HG02763 (cell line): ENCODE measurements around the gene ZFPM1.
"Not testable (repeated sequence)": the region's sequence is repeated elsewhere in the genome, so short reads cannot be mapped to it uniquely, and the experiment has no call there.

Experiments used
- ATAC-seq: cut with Tn5 transposase; IDR thresholded peaks from one replicate; pipeline ENCODE4 v1.9.1; 2021; ENCODE audit warnings: mild to moderate bottlenecking, moderate library complexity; ENCODE audit not compliant: unreplicated experiment

ZFPM1 gene

DNA sequence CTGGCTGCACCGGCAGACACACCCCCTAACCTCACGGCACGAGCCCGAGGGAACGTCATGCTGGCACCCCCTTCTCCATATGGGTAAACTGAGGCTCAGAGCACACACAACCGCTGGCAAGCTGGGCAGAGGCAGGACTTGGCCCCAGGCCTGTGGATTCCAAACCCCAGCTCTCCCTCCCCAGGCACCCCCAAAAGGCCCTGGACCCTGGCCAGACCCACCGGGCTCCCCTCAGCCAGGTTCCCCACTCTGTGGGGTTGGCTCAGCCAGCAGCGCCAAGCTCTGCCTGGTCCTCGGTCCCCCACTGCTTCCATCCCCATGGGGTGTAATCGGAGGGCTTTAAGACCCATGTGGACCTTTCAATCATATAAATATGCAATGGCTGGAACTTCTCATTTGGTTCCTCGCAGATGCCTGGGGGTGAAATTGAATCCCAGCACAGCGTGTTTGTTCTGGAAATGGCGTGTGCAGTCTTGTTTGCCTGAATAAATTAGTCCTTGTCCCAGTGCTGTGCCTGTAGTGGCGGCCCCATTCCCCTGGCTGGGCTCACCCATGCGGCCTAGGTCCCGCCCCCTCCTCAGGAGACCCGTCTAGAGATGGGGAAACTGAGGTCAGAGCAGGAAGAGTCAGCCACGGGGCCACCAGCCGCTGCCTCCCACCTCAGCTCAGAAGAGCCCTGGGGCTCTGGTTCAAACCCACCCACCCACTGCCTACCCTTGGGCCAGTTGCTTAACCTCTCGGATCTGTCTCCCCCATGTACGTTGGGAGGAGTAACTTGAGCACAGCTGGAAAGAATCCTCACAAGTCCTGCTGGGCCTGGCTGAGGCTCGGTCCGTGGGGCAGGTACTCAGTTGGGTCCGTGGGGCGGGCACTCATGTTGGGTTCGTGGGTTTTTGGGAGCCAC, 57.3 kb downstream of the ZFPM1 start:
- no peak for ATAC-seq

DNA sequence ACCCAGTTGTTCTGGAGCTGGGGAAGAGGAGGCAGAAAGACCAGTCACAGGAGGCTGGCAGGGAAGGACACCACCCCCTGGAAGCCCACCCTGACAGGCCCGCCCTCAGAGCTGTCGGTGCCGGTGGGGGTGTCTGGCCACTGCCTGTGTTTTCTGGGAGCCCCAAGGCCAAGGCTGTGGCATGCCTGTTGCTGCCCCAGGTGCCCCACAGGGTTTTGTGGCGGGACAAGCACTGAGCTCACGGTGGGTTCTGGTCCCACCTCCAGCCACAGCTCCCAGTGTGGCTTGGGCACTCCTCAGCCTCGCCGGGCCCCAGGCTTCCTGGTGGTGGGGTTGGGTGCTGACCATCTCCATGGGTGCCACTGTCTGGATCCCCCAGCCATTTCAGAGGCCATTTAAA, 58.0 kb downstream of the ZFPM1 start:
- ATAC-seq, result no peak

DNA sequence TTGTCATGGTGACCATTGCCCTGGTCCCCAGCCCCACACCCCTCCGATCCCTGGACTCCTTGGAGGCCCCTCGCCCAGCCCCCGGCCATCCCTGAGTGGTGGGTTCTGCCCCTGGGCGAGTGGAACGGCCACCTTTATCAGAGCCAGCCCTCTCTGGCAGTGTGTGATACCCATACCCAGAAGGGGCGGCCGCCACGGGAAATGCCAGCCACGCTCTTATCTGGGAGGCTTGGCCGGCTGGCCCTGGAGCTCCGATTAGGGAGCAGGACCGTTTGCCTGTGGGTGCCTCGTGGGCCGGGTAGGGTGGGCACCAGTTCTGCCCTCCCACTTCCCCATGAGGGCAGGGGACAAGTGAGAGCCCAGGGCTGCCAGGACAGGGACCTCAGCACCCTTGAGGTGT, 58.8 kb downstream of the ZFPM1 start:
- ATAC-seq, result no peak

DNA sequence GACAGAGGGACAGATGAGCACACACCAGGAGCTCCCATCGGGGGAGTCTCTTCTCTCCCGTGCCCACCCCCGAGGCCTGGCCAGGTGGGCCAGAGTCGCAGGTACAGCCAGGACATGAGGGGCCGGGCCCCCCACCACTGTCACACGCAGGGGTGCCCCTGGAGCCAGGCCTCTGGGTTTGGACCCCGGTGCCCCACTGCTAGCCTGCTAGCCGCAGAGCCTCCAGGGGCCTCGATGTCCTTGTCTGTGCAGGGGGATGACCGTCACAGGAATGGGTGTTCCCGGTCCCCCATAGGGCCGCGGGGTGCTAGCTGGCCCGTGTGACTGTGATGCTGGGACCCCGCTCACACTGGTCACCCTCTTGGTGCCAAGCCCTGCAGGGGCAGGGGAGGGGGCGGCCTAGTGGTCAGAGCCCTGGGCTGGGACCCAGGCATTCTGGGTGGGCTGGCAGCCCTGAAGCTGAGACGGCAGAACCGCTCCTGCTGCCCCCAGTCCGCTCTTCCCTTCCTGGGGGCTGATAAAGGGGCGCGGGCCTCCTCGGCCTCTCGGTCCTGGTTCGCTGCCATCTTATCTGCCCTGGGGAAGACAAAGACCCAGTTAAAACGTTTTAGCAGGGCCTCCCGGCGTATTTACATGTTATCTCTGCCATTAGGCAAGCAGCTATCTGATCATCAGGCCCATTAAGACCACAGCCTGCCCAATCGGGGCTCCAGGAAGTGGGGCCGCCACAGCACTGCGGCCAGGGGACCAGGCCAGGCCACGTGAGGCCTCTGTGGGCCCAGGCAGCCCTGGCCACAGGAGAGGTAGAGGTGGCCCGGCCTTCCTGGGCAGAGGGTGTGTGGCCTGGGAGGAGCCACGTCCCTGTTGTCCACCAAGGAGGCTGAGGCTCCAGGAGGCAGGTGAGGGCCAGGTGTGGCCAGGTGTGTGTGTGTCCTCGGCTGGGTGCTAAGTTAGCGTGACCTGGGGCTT, 59.9 kb downstream of the ZFPM1 start:
- ATAC-seq, result no peak

DNA sequence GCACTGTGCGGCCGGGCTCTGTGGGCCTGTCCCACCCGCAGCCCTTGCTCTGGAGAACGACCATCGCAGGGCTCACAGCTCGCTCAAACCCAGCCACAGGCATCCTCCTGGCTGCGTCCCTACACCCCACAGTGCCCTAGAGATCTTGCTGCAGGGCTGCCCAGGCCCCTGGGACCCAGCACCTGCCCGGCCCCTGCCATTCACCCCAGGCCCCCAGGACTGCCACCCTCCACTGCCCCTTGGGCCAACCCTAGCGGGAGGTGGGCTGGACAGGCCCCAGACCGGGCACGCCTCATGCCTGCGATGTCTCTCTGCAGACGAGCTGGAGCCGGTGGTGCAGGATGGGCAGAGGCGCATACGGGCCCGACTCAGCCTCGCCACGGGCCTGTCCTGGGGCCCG, 61.0 kb downstream of the ZFPM1 start:
- no peak for ATAC-seq

DNA sequence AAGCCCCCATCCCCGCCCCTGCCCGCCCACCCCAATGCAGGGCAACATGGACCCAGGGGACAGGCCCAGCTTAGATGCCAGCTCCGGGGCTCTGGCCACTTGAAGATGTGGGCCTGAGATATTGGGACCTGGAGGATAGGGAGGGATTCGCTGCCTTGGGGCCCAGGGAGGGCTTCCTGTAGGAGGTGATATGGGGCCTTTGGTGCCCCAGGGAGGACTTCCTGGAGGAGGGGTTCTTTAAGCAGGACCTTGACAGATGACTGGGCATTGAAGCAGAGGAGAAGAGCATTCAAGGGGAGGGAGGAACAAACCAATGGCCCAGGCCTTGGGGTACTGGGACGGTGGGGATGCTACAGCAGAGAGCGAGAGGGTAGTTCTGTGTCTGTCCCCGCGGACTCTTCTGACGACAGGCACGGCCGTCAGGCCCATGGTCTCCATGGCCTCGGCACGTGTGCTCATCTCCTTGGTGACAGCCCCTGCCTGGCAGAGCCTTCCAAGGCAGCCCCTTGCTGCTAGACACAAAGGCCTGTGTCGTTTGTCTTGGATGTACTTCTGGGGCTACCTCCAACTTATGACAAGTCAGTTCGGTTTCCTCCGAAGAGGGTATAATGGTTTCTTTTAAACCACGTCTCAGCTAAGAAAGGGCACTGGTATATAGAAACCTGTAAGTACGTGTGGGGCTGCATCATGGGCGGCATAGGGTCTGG, 61.6 kb downstream of the ZFPM1 start:
- no peak for ATAC-seq

DNA sequence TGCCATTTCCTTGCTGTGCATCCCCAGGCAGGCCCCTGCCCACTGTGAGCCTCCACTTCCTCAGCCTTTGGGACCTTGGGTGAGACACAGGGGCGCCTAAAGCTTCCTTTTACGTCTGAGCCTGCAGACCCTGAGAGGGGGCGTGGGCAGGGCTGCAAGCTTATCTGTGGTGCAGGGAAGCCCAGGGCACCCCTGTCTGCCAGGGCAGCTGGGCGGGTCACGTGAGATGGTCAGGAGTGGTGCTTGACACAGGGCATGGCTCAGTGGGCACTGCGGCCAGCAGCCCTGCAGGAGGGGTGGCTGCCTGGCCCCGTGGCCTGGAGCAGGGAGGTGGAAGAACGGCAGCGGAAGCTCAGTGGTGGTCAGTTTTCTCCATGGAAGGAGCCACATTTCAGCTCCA, 62.3 kb downstream of the ZFPM1 start:
- ATAC-seq, result no peak

DNA sequence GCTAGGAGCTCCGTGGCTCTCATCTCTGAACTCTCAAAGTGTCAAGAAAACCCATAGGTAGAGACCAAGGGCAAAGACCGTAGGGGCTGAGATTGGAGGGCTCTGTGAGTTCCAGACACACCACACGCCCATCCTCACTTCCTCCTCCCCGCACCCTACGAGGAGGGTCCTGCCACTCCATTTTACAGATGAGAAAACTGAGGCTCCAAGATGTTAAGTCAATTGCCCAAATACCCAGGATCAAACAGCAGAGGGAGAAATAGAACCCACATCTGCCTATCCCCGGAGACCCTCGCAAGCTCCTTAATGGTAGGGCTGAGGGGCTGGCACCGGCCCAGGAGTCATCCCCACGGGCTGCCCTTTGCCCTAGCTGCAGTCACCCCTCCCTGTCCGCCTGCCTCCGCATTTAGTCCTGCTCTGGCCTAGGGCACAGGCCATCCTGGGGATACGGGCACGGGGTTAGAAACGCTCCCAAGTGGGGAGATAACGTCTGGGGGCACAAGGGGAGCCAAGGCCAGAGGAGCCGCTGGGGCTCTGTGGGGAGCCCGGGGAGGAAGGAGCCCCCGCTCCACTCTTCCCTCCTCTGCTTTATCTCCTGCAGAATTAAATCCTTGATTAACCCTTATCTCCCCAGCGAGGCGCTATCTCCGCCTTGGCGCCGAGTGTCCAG, 63.0 kb downstream of the ZFPM1 start:
- ATAC-seq, result no peak

DNA sequence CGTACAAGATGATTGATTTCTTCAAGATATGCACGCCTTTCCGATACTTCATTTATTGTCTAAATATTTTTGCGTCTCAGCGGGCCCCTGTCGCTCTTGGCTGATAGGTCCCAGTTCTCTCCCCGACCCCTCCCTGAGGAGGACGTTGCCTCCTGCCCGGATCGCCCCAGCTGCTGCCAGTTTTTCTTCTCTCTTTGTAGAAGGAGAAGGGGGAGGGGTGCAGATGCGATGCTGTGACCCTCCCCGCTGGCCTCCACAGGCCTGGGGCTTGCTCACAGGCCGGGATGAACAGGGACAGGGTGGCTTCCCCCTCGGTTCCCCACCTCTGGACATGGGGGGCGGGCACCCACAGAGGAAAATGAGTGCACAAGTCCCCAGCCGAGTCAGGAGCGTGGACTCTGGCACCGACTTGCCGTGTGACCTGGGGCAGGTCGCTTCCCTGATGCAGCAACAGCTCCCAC, 63.6 kb downstream of the ZFPM1 start:
- ATAC-seq, result no peak

DNA sequence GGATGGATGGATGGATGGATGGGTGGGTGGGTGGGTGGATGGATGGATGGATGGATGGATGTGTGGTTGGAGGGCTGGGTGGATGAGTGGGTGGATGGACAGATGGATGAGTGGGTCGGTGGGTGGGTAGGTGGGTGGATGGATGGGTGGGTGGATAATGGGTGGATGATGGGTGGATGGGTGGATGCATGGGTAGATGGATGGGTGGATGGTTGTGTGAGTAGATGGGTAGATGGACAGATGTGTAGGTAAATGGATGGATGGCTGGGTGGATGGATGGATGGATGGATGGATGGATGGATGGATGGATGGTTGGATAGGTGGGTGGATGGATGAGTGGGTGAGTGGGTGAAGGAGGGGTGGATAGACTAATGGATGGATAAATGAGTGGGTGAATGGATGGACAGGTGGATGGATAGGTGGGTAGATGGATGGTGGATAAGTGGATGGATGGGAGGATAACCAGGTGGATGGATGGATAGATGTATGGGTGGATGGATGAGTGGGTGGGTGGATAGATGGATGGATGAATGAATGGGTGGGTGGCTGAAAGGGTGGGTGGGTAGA, 64.2 kb downstream of the ZFPM1 start:
- ATAC-seq, result not testable (repeated sequence)

DNA sequence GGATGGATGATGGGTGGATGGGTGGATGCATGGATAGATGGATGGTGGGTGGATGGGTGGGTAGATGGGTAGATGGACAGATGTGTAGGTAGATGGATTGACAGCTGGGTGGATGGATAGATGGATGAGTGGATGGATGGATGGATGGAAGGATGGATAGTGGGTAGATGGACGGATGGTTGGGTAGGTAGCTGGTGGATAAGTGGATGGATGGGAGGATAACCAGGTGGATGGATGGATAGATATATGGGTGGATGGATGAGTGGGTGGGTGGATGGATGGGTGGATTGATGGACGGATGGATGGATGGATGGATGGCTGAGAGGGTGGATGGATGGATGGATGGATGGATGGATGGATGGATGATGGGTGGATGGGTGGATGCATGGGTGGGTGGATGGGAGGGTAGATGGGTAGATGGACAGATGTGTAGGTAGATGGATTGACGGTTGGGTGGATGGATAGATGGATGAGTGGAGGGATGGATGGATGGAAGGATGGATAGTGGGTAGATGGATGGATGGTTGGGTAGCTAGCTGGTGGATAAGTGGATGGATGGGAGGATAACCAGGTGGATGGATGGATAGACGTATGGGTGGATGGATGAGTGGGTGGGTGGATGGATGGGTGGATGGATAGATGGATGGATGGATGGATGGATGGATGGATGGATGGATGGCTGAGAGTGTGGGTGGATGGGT, 65.5 kb downstream of the ZFPM1 start:
- not testable (repeated sequence) for ATAC-seq

DNA sequence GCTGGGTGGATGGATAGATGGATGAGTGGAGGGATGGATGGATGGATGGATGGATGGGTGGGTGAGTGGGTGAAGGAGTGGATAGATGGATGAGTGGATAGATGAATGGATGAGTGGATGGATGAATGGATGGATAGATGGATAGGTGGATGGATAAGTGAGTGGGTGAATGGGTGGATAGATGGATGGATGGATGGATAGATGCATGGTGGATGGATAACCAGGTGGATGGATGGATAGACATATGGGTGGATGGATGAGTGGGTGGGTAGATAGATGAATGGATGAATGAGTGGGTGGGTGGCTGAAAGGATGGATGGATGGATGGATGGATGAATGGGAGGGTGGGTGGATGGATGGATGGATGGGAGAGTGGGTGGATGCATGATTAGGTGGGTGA, 66.2 kb downstream of the ZFPM1 start:
- ATAC-seq, result no peak

DNA sequence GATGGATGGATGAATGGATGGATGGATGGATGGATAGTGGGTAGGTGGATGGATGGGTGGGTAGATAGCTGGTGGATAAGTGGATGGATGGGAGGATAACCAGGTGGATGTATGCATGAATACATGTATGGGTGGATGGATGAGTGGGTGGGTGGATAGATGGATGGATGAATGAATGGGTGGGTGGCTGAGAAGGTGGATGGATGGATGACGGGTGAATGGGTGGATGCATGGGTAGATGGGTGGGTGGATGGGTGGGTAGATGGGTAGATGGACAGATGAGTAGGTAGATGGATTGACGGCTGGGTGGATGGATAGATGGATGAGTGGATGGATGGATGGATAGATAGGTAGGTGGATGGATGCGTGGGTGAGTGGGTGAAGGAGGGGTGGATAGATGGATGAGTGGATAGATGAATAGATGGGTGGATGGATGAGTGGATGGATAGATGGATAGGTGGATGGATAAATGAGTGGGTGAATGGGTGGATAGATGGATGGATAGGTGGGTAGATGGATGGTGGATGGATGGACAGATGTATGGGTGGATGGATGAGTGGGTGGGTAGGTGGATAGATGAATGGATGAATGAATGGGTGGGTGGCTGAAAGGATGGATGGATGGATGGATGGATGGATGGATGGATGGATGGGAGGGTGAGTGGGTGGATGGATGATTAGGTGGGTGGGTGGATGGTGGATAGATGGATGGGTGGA, 67.0 kb downstream of the ZFPM1 start:
- ATAC-seq, result no peak

DNA sequence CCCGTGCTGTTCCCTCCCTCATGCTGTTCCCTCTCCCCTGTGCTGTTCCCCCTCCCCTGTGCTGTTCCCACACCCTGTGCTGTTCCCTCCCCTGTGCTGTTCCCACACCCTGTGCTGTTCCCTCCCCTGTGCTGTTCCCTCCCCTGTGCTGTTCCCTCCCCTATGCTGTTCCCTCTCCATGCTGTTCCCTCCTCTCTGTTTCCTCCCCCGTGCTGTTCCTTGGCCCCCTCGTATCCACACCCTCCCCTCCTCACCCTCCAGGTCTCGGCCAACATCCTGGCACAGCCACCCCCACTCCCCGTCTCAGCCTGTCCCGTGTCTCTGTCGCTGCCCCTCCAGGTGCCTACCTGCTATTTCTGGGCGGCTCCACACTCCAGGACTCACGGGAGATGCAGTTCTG, 68.6 kb downstream of the ZFPM1 start:
- no peak for ATAC-seq

DNA sequence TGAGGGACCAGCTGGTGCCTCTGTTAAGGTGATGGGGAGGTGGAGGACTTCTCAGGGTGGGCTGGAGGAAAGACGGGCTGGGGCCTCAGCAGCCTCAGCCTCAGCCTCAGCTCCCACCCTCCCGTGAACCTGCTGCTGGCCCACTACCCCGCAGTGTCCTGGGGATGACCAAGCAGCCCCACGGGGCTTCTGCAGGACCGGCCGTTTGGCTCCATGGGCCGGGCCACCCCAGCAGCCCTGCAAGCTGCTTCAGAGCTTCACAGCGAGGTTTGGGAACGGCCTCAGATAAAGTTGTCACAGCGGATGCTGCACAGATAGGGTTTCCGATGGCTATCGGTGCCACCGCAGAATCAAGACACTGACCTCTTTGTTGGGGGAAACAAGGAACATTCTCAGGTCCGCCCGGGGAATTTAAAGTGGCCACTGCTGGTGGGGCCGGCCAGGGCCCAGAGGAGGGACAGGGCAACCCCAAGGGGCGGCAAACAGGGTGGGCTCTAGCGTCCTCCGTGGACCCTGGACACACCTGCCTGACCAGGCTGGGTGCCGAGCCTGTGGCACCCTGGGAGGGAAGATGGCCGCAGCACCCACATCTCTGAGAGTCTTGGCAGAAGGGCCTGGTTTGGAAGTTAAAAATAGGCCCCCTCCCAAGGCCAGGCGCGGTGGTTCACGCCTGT, 69.3 kb downstream of the ZFPM1 start:
- ATAC-seq, result no peak

DNA sequence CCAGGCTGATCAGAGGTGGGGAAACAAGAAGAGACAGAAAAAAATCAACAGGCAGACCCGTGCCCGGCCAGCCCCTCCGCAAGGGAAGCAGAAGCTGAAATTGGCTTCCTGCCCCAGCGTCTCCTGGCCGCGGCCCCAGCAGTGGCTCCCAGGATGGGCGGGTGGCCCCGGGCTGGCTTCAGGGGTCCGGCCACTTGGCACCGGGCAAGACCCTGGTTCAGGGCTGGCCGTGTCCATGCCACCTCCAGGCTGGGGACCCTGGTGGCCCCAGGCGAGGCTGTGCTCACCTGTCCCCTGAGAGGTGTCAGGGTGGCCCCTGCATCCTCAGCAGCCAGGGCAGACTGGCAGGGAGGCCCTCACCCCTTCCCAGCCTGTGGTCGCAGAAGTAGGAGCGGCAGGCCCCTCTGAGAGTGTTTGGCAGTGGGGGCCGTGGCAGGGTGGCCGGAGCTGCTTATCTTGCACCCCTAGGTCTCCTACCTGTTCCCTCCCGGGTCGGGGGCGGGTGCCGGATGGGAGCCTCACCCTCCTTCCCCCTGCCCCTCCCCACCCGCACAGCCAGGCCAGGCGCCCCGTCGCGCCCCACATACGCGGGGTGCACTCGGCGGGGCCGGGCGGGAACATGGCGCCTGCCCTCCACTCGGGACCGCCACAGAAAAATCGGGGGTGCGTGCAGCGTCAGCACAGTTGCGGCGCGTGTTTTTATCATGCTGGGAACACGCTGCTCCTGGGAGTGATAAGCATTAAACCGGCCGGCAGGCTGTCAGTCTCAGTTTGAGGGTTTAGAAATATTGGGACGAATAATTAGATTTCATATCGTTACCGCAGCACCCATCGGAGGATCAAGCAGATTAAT, 70.5 kb downstream of the ZFPM1 start:
- ATAC-seq, result no peak

DNA sequence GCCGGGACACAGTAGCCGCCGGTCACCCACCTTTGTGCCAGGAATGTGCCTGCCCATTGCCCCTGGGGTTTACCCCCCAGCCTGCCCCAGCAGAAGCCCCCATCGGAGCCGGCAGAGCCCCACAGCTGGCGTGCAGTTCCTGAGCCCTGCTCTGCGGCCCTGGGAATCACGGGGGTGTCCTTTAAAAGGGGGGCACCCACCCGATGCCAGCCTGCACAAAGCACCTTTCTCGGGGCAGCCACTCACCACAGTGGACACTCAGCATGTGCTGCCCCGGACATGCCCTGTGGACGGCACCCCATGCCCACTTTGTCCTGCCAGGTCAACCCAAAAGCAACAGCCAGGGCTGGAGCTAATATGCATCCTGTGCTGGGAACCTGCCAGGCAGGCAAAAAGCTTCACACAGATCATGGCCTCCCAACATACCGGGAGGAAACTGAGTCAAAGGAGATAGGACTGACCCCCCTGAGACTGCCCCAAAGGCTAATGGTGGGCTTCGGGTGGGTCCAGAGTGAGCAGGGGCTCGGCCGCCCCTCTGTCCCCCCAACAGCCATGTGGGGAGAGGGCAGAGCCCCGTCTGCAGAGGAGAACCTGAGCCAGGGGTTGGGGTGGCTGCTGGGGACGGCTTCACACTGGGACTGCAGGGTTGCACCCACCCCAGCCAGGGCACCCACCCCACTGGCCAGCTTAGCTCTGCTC, 71.3 kb downstream of the ZFPM1 start:
- no peak for ATAC-seq
